GM06990 (cell line): ENCODE measurements around the gene ZBTB46.

ENCODE experiments used
- DNase-seq: peaks from one replicate; pipeline ENCODE4 v3.0.0-alpha.2; 2011; ENCODE audit not compliant: insufficient read length; ENCODE audit errors: extremely low read depth
- H3K27me3 ChIP-seq: replicated peaks from 2 replicates; pipeline ENCODE4 v1.6.0; 2011; ENCODE audit warnings: low read length; ENCODE audit not compliant: control insufficient read depth, insufficient read depth
- H3K36me3 ChIP-seq: 2 replicates; pipeline ENCODE4 v1.5.1; 2011; ENCODE audit warnings: low read length; ENCODE audit not compliant: control insufficient read depth, insufficient read depth
- H3K4me3 ChIP-seq: replicated peaks from 2 replicates; pipeline ENCODE4 v1.5.1; 2011; ENCODE audit warnings: low read depth, mild to moderate bottlenecking, control low read depth, low read length
- CTCF ChIP-seq: IDR thresholded peaks from 2 replicates; pipeline ENCODE4 v1.5.1; 2011; ENCODE audit warnings: low read length, control low read depth, mild to moderate bottlenecking, inconsistent platforms; ENCODE audit not compliant: insufficient read depth, poor library complexity, severe bottlenecking

The ZBTB46 gene

GRCh38 chr20:63736893-63737694 lies 94.0 kb downstream of the ZBTB46 start:
- peak; percentile 80 for DNase-seq
- no peaks in the 10 kb centered on the region for H3K27me3 ChIP-seq

GRCh38 chr20:63735859-63736718 lies 95.0 kb downstream of the ZBTB46 start, which contains the start of gene LIME1:
Gene LIME1 (plus strand): TSS chr20:63736664. CDS start chr20:63737550, 886 bp downstream.
- no peaks in the 10 kb centered on the region for H3K27me3 ChIP-seq
- H3K4me3 ChIP-seq: peak within 1 kb of the TSS; percentile 65
- peak; percentile 85 for DNase-seq
- H3K36me3 ChIP-seq: peaks cover 21% of the 10 kb centered on the region
- TF ChIP-seq CTCF: no peak

More at GRCh38 chr20:63736893-63737694, 94.0 kb downstream of the ZBTB46 start:
- Histone ChIP-seq H3K36me3 (peaks cover 21% of the 10 kb centered on the region), H3K4me3 (peak overlapping the region; percentile 65)
- TF ChIP-seq CTCF: no peak

- H3K4me3 ChIP-seq: no peak overlapping the region
- H3K27me3 ChIP-seq: no peaks in the 10 kb centered on the region
- H3K36me3 ChIP-seq: peaks cover 23% of the 10 kb centered on the region
- no peak for TF ChIP-seq CTCF
- DNase-seq: no peak
These were observed 95.9 kb downstream of the ZBTB46 start for GRCh38 chr20:63734946-63735858.

GRCh38 chr20:63734111-63734945 lies 96.7 kb downstream of the ZBTB46 start:
- no peaks in the 10 kb centered on the region for H3K27me3 ChIP-seq
- no peak for TF ChIP-seq CTCF
- DNase-seq: no peak
- H3K4me3 ChIP-seq: no peak overlapping the region
- H3K36me3 ChIP-seq: peaks cover 26% of the 10 kb centered on the region
